ENCODE data around the gene RGL2. TPM values are rescaled to one million over a fixed set of nuclear protein-coding genes. Genes with fewer than 3 reads are reported as not detected.
"Not testable (repeated sequence)": the region's sequence is repeated elsewhere in the genome, so short reads cannot be mapped to it uniquely, and the experiment has no call there.

RGL2 gene
- total RNA-seq, 1 experiment from 2014 or later, result 16.0 TPM

DNA sequence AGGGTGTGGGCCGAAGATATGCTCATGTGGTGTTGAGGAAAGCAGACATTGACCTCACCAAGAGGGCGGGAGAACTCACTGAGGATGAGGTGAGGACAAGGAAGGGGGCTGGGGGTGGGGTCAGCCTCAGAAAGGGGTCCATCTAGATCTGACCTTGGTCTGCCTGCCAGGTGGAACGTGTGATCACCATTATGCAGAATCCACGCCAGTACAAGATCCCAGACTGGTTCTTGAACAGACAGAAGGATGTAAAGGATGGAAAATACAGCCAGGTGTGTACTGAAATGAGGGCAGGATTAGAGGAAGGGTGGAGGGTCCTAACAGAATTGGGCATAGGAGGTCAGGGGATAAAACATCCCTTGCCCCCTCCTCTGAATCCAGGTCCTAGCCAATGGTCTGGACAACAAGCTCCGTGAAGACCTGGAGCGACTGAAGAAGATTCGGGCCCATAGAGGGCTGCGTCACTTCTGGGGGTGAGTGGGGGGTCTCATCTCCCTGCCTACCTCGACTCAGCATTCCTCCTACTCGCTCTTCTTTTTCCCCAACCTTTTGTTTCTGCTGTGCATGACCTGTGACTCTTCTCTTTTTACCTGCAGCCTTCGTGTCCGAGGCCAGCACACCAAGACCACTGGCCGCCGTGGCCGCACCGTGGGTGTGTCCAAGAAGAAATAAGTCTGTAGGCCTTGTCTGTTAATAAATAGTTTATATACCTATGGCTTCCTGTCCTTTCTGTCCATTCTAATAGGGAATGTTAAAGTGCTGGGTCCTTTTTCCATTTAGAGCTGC is 22.8 kb downstream of the RGL2 start:
- DNase-seq (ENCODE audit: extremely low read depth, low read depth), result not testable (repeated sequence)

DNA sequence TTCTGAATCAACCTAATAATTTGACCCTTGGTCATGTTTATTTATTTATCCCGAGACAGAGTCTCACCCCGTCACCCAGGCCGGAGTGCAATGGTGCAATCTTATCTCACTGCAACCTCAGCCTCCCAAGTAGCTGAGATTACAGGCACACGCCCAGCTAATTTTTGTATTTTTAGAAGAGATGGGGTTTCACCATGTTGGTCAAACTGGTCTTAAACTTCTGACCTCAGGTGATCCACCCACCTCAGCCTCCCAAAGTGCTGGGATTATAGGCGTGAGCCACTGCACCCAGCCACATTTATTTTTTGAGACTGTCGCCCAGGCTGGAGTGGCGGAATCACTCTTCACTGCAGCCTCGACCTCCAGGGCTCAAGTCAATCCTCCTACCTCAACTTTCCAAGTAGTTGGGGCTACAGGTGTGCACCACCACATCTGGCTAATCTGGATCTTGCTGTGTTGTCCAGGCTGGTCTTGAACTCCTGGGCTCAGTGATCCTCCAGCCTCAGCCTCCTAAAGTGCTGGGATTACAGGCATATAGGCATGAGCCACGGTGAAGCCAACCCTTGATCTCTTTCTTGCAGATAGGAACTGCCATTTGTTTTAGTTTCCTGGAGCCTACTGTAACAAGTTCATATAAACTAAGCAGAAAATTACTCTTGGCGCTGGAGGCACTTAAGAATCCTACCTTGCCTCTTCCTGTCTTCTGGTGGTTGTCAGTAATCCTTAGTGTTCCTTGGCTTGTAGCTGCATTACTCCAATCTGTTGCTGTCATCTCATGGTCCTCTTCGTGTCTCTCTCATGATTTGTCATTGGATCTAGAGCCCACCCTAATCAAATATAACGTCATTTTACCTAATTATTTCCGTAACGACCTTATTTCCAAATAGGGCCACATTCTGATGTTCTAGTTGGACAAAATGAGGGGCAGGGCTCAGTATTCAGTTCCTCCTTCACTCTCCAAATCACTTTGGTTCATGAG is 24.5 kb downstream of the RGL2 start:
- no peak for DNase-seq (ENCODE audit: extremely low read depth, low read depth)

DNA sequence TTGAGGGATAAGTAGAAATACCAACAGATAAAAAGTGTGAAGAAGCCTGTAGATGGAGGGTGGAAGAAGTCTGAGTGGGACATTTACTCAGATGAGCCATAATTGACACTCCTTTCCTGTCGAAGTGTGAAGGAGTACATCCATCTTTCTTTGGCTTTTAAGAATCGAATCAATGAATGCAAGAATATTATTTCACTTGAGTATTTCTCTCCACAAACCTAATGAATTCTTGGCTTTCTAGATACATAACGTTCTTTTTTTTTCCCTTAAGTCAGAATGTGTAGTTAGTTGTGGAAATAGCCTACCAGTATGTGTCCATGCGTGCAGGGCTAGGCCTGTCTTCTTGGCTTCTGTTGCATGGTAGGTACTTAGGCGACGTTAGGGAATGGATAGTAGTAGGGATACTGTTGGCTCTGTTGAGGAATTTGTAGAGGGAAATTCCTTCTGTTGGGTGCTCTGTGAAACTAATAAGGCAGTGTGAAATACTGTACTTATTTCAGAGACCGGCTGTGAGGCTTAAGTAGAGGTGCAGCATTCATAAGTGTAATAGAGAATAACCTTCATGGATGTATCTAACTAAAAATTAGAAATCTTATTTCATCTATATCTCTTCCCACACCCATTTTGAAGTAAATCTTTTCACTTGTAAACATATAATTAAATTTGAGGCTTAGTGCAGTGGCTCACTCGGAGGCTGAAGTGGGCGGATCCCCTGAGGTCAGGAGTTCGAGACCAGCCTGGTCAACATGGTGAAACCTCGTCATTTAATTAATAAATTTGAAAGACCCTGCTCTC is 25.4 kb downstream of the RGL2 start:
- no peak for DNase-seq (ENCODE audit: extremely low read depth, low read depth)

DNA sequence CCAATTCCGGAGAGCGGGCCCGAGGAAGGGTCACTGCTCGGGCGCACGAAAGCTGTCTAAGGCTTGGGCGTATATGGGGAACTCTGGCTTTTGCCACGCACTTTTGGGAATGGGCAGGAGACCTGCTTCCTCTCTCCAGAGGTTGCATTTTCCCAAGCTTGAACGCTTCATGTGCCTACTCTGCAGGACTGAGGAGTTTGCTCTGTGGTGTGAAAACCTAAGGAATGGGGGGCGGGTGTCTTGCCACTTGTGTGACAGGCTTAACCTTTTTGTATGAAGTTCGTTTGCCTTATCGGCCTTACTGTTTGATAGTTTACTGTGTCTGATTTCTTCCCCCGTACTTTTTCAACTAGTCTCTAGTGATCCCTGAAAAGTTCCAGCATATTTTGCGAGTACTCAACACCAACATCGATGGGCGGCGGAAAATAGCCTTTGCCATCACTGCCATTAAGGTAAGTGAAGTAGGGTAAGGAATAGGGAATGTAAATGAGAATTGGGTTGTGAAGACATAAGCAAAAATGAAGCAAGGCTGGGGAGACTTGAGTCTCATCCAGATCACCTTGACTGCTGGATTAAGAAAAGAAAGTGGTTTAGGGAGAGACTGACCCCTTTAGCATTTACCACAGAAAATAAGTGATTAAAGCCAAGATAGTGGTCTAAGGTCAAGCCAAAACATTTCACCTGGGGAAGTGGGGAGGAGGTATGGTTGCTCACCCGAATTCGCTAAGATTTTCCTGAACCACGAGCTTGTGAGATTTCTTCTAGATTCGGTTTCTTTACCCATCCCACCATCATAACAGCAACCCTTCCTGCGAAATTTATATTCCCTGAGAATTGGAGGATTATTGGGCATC is 26.2 kb downstream of the RGL2 start:
- DNase-seq (ENCODE audit: extremely low read depth, low read depth), result no peak

DNA sequence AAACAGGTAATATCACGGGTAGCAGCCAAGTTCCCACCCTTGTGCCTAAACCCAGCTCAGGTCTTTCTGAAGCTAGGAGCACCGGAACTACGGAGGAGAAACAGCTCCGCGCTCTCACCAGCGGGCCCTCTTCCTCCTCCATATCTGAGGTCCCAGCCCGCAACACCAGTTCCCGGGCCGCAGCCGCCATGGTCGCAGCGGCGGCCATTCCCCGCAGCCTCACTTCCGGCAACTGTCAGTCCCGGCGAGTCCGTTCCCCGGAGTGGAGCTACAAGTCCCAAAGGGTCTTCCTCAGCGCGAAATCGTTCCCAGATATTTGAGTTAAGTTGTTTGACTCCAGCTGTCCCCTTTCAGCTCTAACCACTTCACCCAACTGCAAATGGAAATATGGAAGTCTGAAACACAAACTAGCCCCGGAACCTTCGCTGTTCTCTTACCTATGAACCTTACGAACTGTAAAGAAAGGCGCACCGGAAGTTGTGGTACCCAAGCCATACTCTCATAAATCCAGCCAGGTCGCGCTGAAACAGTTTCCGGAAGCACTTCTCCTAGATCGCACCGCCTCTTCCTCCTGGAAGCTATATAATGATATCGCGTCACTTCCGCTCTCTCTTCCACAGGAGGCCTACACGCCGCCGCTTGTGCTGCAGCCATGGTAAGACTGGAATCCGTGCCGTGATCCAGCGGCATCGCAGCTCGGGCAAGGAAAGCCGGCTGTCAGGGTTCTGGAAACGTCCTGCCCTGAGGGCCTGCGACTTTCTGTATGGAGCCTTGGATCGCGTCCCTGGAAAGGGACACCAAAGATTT is 27.1 kb downstream of the RGL2 start, which contains the start of the genes RPS18 and VPS52:
TSS of gene RPS18 (plus strand) at position 608 of the 807 bp plus-strand sequence. CDS start at position 653, 45 bp downstream.
TSS of gene VPS52 (minus strand) at position 409 of the 807 bp plus-strand sequence. CDS start at position 208, 201 bp downstream.
- peak; percentile 97 for DNase-seq (ENCODE audit: extremely low read depth, low read depth)

DNA sequence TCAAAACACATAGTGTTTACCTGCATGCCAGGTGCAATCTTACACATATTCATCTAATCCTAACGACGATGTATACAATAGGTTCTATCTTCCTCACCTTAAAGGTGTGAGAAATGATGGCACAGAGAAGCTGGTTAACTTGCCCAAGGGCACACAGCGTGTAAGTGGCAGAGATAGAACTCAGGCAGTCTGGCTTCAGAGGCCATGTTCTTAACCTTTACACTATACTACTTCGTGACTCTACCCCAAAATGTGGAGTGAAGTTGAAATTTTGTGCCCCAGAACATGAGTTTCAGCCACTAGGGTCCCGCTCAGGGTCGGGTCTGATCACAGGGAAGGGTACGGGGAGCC is 27.6 kb downstream of the RGL2 start:
- no peak for DNase-seq (ENCODE audit: extremely low read depth, low read depth)

DNA sequence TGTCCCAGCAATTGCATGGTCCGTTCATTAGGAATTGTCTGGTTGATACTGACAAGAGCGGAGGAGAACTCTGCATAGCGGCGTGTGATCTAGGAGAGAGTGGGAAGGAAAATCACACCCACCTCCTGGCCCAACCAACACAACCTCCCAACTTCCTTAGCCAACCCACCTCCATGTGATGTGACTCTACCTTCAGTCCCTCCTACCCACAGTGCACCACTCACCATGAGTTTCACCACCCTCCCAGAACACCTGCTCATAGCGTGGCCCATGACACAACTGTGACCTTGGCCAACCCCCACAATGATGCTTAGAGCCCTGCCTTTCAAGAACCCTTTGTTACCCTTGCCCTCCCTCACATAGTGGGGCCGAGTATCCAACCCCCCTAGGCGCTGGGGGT is 34.7 kb downstream of the RGL2 start:
- DNase-seq (ENCODE audit: extremely low read depth, low read depth), result no peak

DNA sequence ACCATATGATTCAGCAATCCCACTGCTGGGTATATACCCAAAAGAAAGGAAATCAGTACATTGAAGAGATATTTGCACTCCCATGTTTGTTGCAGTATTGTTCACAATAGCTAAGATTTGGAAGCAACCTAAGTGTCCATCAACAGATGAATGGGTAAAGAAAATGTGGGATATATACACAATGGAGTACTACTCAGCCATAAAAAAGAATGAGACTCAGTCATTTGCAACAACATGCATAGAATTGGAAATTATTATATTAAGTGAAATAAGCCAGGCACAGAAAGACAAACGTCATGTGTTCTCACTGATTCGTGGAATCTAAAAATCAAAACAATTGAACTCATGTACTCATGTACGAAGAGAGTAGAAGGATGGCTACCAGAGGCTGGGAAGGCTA is 36.3 kb downstream of the RGL2 start:
- DNase-seq (ENCODE audit: extremely low read depth, low read depth), result not testable (repeated sequence)

DNA sequence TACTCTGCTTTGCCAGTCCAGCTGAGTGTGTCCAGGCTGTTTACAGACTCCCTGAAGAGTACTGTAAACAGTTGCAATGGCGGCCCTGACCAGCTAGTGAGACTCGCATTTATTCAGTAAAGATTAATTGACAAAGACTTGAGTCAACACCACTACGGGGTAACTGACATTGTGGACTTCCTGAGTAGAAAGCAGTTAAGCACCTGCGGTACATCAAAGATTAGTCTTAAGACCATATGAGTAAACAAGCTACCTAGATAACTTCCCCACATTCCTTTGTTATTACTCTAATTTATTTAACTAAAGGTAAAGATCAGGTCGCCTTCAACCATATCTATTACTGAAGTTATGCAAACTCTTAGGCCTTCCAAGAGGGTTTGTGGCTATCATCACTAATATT is 39.7 kb downstream of the RGL2 start:
- DNase-seq (ENCODE audit: extremely low read depth, low read depth), result no peak

DNA sequence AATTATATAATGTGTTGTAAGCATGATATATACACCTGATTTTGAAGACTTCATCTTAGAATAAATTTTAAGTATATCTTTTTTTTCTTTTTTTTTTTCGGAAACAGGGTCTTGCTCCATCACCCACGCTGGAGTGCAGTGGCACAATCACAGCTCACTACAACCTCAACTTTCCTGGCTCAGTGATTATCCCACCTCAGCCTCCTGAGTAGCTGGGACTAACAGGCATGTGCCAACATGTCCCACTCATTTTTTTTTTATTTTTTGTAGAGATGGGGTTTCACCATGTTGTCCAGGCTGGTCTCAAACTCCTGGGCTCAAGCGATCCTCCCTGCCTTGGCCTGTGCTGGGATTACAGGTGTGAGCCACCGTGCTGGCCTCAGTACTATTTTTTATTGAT is 44.2 kb downstream of the RGL2 start:
- DNase-seq (ENCODE audit: extremely low read depth, low read depth), result no peak

DNA sequence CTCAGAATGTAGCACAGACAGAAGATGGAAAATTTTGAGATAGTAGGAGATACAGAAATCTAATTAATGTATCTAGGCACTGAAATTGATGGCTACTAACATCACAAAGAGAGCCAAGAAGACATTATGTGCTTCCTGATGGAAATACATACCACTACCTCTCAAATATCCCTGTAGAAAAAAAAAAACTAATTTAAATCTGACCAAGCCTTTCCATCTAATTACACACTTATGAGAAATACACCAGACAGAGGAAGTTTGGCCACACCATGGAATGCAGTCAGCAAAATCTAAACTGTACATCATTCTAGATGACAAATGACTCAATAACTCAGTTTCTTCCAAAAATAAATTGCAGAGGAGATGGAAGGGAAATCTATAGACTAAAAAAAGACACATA is 46.0 kb downstream of the RGL2 start:
- DNase-seq (ENCODE audit: extremely low read depth, low read depth), result no peak

DNA sequence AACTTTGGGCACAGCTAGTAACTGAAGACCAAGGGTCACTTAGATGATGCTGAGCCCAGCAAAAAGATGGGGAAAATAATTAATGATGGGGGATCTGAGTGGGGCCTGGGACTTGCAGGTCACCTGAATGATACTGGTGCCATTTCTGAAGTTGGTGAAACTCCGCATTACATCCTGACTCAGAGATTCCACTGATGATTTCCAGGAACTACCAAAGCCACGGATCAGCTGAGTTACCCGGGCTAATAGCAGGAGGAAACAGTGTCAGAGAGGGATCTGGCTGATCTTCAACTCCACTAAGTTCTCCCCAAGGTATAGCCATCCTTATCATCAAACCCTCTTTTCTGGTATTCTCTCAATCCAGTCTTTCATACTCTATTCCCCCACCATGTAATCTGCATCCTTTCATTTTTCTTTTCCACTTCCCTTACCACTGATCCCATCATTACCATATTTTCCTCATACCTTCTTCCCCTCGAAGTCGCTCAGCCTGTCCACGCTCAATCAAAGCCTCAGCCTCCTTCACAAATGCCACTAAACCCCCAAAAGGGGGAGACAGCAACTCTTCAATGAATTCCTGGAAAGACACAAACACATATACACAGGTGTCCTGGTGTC is 47.2 kb downstream of the RGL2 start:
- no peak for DNase-seq (ENCODE audit: extremely low read depth, low read depth)

DNA sequence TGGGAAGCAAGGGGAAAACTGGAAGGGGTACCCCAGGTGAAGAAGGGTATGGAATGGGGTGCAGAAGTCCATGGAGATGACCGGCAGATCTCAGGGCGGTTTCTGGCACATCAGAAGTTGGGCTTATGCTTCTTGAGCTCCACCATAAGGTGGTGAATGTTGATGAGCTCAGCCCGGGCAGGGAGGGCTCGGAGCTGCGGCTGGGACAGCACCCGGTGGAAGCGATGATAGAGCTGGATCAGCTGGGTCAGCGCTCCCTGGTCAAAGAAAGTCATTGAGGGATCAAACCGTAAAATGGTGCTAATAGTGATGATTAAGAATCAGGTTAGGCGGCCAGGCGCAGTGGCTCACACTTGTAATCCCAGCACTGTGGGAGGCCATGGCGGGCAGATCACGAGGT is 48.0 kb downstream of the RGL2 start:
- no peak for DNase-seq (ENCODE audit: extremely low read depth, low read depth)

DNA sequence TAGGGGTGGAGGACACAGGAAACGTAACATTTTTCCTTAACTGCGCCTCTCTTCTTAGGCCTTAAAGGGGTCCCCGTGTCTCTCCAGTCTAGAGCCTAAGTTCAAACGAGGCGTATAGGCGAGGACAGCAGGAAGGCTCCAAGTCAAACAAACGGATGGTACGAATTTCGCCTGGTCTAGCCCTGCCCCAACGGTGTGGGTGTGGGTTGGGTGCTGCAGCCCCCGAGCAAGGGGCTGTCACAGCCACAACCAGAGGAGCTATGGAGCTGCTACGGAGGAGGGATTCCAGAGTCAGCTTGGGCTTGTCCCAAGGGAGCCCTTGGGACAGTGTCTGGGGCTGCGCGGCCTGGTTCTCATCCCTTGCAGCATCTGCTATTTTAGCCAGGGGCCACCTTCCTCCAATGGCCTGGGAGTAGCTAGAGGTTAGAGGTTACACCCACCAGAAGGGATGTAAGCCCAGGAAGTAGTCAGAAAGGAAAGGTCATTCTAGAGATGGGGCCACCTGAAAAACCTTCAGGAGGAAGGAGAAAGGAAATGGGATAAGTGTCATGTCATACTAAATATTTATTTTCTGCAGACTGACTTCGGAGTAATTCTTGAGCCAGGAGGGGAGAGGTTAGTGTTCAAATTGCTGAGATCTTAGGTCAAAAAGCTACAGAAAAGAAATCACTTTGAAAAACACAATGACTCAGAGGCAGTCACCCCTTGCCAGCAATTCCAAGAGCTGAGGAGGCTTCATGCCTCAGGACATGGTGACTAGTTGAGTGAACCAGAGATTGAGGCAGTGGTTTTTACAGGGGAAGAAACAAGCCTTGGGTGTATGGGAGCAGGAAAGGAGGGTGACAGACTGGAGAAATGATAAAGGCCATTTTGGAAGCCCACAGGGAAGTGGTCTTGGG is 48.8 kb downstream of the RGL2 start:
- DNase-seq (ENCODE audit: extremely low read depth, low read depth), result no peak

DNA sequence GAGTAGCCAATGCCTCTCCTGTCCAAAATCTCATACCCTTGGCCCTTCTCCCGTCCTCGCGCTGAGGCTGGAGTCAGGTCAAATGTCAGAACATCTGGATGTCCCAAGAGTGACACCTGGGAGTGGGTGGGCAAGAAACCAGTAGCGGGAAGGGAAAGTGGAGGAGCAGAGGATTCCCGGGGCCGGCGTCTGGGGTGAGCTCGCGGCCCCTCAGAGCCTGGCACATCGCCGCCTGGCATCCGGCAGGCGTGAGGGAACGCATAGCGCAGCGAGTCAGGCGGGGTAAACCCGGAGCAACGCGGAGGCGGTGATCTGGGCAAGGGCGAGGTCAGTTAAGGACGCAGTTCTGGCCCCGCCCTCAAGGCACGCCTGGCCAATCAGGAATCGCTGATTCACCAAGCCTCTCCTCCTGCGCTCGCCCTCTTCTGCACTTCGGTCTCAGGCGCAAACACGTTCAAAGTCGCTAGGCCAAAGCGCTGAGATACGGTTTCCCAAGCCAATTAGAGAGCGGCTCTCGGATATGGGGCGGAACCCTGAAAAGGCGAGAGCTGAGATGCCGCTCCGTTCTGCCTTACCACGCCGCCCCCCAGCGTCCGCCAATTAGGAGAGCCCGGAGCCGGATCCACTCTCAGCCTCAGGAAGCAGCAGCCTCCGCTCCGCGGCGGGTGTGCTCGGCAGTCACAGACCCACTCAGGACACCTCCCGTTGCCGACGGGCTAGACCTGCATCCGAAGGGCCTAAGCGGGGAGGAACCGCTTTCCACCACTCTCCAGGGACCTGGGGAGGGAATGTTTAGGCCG is 49.6 kb downstream of the RGL2 start:
- peak; percentile 97 for DNase-seq (ENCODE audit: extremely low read depth, low read depth)

DNA sequence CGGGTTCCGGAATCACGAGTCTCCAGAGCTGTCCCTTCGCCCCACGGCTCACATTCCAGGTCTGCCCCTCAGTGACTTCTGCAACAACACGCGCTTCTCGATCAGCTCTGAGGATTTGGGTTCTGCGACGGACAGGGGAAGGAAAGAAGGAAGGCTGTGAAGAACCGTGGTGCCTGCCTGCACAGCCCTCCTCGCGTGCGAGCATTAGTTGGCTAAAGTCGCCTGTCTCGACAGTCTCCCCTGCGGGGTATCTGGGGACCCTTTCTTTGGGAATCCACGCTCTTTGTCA is 50.2 kb downstream of the RGL2 start:
- no peak for DNase-seq (ENCODE audit: extremely low read depth, low read depth)

All from NCI-H460 (cell line).